ENCODE results near the gene VCX2.

Gene VCX2

GRCh38 chrX:8139716-8140115 lies 31.4 kb downstream of the VCX2 start:
- H3K79me2 ChIP-seq (ENCODE audit: insufficient read depth, low read depth), result no peaks in the 10 kb centered on the region
- no peaks in the 10 kb centered on the region for H3K27me3 ChIP-seq (ENCODE audit: insufficient read depth, low read depth)
- no peak overlapping the region for H2AFZ ChIP-seq (ENCODE audit: low read depth)
- no peak overlapping the region for H3K4me3 ChIP-seq (IDR thresholded peaks at IDR 0.05; ENCODE audit: insufficient read depth, low read depth, low read length)
- no peaks in the 10 kb centered on the region for H3K4me1 ChIP-seq (ENCODE audit: low read depth, poor library complexity, severe bottlenecking)
- H3K36me3 ChIP-seq (ENCODE audit: insufficient read depth), result no peaks in the 10 kb centered on the region
- no peaks in the 10 kb centered on the region for H4K20me1 ChIP-seq (ENCODE audit: insufficient read depth)
- no peak overlapping the region for H3K27ac ChIP-seq
- TF ChIP-seq, protein P1, sequence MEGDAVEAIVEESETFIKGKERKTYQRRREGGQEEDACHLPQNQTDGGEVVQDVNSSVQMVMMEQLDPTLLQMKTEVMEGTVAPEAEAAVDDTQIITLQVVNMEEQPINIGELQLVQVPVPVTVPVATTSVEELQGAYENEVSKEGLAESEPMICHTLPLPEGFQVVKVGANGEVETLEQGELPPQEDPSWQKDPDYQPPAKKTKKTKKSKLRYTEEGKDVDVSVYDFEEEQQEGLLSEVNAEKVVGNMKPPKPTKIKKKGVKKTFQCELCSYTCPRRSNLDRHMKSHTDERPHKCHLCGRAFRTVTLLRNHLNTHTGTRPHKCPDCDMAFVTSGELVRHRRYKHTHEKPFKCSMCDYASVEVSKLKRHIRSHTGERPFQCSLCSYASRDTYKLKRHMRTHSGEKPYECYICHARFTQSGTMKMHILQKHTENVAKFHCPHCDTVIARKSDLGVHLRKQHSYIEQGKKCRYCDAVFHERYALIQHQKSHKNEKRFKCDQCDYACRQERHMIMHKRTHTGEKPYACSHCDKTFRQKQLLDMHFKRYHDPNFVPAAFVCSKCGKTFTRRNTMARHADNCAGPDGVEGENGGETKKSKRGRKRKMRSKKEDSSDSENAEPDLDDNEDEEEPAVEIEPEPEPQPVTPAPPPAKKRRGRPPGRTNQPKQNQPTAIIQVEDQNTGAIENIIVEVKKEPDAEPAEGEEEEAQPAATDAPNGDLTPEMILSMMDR (conservative IDR thresholded peaks at IDR 0.05; ENCODE audit: low read depth, low read length), result no peak
- no peak overlapping the region for H3K4me2 ChIP-seq
- no peak overlapping the region for H3K9ac ChIP-seq

DNA sequence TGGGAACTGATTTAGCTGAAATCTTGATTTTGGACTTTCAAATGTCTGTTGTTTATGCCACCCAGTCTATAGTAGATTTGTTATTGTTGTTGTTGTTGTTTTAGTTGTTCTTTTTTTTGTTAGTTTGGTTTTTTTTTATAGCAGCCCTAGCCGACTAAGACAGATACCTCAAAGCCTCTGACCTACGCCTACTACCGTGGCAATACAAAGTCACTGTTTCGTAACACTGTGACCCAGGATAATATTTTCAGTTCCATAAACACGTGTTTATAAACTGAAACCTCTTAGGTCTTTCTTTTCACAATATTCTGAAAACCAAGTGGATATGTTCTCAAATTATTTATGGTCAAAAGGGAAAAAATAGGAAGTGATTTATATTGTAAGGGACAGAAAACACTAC lies 32.8 kb downstream of the VCX2 start:
- Histone ChIP-seq H3K36me3 (ENCODE audit: insufficient read depth) (no peaks in the 10 kb centered on the region), H4K20me1 (ENCODE audit: insufficient read depth) (no peaks in the 10 kb centered on the region), H3K27me3 (ENCODE audit: insufficient read depth, low read depth) (no peaks in the 10 kb centered on the region), H3K27ac (no peak overlapping the region), H3K4me3 (IDR thresholded peaks at IDR 0.05; ENCODE audit: insufficient read depth, low read depth, low read length) (no peak overlapping the region), H2AFZ (ENCODE audit: low read depth) (no peak overlapping the region), H3K79me2 (ENCODE audit: insufficient read depth, low read depth) (no peaks in the 10 kb centered on the region), H3K4me1 (ENCODE audit: low read depth, poor library complexity, severe bottlenecking) (no peaks in the 10 kb centered on the region), H3K9ac (no peak overlapping the region), H3K4me2 (no peak overlapping the region)
- TF ChIP-seq, protein P1 (conservative IDR thresholded peaks at IDR 0.05; ENCODE audit: low read depth, low read length), result no peak

DNA sequence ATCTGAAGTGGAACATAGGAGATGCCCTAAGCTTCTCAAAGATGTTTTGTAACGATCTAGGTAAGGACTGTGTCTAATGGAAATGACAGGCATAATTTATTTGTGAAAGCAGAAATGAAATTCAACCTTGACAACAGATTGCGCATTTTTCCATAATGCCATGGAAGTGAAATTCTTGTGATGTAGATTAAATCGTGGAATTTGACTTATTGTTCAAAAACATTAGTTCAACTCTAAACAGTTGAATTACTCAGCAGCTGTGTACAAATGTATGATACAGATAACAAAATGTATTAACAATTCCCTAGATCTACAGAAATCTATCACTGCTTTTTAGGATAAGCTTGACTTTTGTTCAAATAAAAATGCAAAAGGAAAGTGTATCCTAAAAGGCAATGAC lies 44.4 kb downstream of the VCX2 start:
- H2AFZ ChIP-seq (ENCODE audit: low read depth), result no peak overlapping the region
- no peak overlapping the region for H3K9ac ChIP-seq
- no peak overlapping the region for H3K27ac ChIP-seq
- H3K79me2 ChIP-seq (ENCODE audit: insufficient read depth, low read depth), result no peaks in the 10 kb centered on the region
- no peaks in the 10 kb centered on the region for H4K20me1 ChIP-seq (ENCODE audit: insufficient read depth)
- H3K27me3 ChIP-seq (ENCODE audit: insufficient read depth, low read depth), result no peaks in the 10 kb centered on the region
- no peaks in the 10 kb centered on the region for H3K4me1 ChIP-seq (ENCODE audit: low read depth, poor library complexity, severe bottlenecking)
- no peak overlapping the region for H3K4me2 ChIP-seq
- TF ChIP-seq, protein P1 (conservative IDR thresholded peaks at IDR 0.05; ENCODE audit: low read depth, low read length), result no peak
- no peak overlapping the region for H3K4me3 ChIP-seq (IDR thresholded peaks at IDR 0.05; ENCODE audit: insufficient read depth, low read depth, low read length)
- no peaks in the 10 kb centered on the region for H3K36me3 ChIP-seq (ENCODE audit: insufficient read depth)

GRCh38 chrX:8126092-8126491 lies 45.0 kb downstream of the VCX2 start:
- Histone ChIP-seq H3K4me3 (IDR thresholded peaks at IDR 0.05; ENCODE audit: insufficient read depth, low read depth, low read length) (no peak overlapping the region), H3K9ac (no peak overlapping the region), H3K4me1 (ENCODE audit: low read depth, poor library complexity, severe bottlenecking) (no peaks in the 10 kb centered on the region), H3K27ac (no peak overlapping the region), H4K20me1 (ENCODE audit: insufficient read depth) (no peaks in the 10 kb centered on the region), H3K27me3 (ENCODE audit: insufficient read depth, low read depth) (no peaks in the 10 kb centered on the region), H2AFZ (ENCODE audit: low read depth) (no peak overlapping the region), H3K79me2 (ENCODE audit: insufficient read depth, low read depth) (no peaks in the 10 kb centered on the region), H3K36me3 (ENCODE audit: insufficient read depth) (no peaks in the 10 kb centered on the region), H3K4me2 (no peak overlapping the region)
- TF ChIP-seq, protein P1 (conservative IDR thresholded peaks at IDR 0.05; ENCODE audit: low read depth, low read length), result no peak

Data from KMS-11 (cell line).